Type B pancreatic cell (in vitro differentiated cells): ENCODE measurements around the gene DBT. TPM values are rescaled to one million over a fixed set of nuclear protein-coding genes. Genes with fewer than 3 reads are reported as not detected.

ENCODE experiments used
- DNase-seq: peaks from one replicate; pipeline ENCODE4 v3.0.0; 2021; ENCODE audit warnings: mixed read lengths; ENCODE audit not compliant: unreplicated experiment; ENCODE audit errors: extremely low spot score
- H3K27ac Mint-ChIP-seq: 2 replicates; pipeline ENCODE4 v1.8.0; 2021; ENCODE audit warnings: mild to moderate bottlenecking, mixed read lengths
- H3K27me3 Mint-ChIP-seq: 2 replicates; pipeline ENCODE4 v1.8.0; 2021; ENCODE audit warnings: mixed read lengths
- H3K36me3 Mint-ChIP-seq: 2 replicates; pipeline ENCODE4 v1.8.0; 2021; ENCODE audit warnings: mixed read lengths
- H3K4me1 Mint-ChIP-seq: one replicate; pipeline ENCODE4 v1.8.0; 2021; ENCODE audit warnings: mixed read lengths; ENCODE audit not compliant: unreplicated experiment
- H3K4me3 Mint-ChIP-seq: 2 replicates; pipeline ENCODE4 v1.8.0; 2021; ENCODE audit warnings: mild to moderate bottlenecking, mixed read lengths
- H3K9me3 Mint-ChIP-seq: 2 replicates; pipeline ENCODE4 v1.8.0; 2021; ENCODE audit warnings: mixed read lengths
- CTCF ChIP-seq: fragments of 200-600 bp; sonication (generic); conservative IDR thresholded peaks from 2 replicates; pipeline ENCODE4 v1.5.0; 2021; ENCODE audit warnings: antibody characterized with exemption, mild to moderate bottlenecking
- microRNA-seq: library from miRNA; unstranded; fragments of <30 nt; microRNA quantifications from one replicate; pipeline ENCODE4, GENCODE V29; 2020
- total RNA-seq: library from RNA; stranded (reverse); gene quantifications from 2 replicates; pipeline ENCODE4 v1.2.1, GENCODE V29; 2021; ENCODE audit warnings: low replicate concordance

DBT gene
- total RNA-seq, 1 donor from 2014 or later, result 21.4 TPM

- no peak overlapping the region for H3K4me3 Mint-ChIP-seq
- H3K9me3 Mint-ChIP-seq, result no peaks in the 10 kb centered on the region
- no peaks in the 10 kb centered on the region for H3K27me3 Mint-ChIP-seq
- H3K27ac Mint-ChIP-seq, result no peak overlapping the region
- peaks cover 26% of the 10 kb centered on the region for H3K36me3 Mint-ChIP-seq
- no peak for DNase-seq
- no peaks in the 10 kb centered on the region for H3K4me1 Mint-ChIP-seq
- TF ChIP-seq CTCF, result no peak
Observed at GRCh38 chr1:100146958-100147357, 102.7 kb downstream of the DBT start.

GRCh38 chr1:100145116-100145515, 104.5 kb downstream of the DBT start:
- H3K4me3 Mint-ChIP-seq, result no peak overlapping the region
- H3K4me1 Mint-ChIP-seq, result no peaks in the 10 kb centered on the region
- no peaks in the 10 kb centered on the region for H3K27me3 Mint-ChIP-seq
- H3K9me3 Mint-ChIP-seq, result no peaks in the 10 kb centered on the region
- no peak overlapping the region for H3K27ac Mint-ChIP-seq
- no peak for DNase-seq
- peaks cover 28% of the 10 kb centered on the region for H3K36me3 Mint-ChIP-seq
- TF ChIP-seq CTCF, result no peak

GRCh38 chr1:100142343-100142742, 107.3 kb downstream of the DBT start:
- no peak for TF ChIP-seq CTCF
- Mint-ChIP-seq H3K27me3 (no peaks in the 10 kb centered on the region), H3K27ac (no peak overlapping the region), H3K4me1 (no peaks in the 10 kb centered on the region), H3K9me3 (no peaks in the 10 kb centered on the region), H3K36me3 (peaks cover 32% of the 10 kb centered on the region), H3K4me3 (no peak overlapping the region)
- DNase-seq, result no peak

GRCh38 chr1:100141192-100141591, 108.4 kb downstream of the DBT start:
- Mint-ChIP-seq H3K9me3 (no peaks in the 10 kb centered on the region), H3K4me1 (no peaks in the 10 kb centered on the region), H3K27me3 (no peaks in the 10 kb centered on the region), H3K27ac (no peak overlapping the region), H3K4me3 (no peak overlapping the region), H3K36me3 (peaks cover 32% of the 10 kb centered on the region)
- no peak for DNase-seq
- no peak for TF ChIP-seq CTCF

GRCh38 chr1:100137602-100138001, 112.0 kb downstream of the DBT start:
- TF ChIP-seq CTCF, result no peak
- Mint-ChIP-seq H3K9me3 (no peaks in the 10 kb centered on the region), H3K36me3 (peaks cover 15% of the 10 kb centered on the region), H3K27me3 (no peaks in the 10 kb centered on the region), H3K4me1 (peaks cover 15% of the 10 kb centered on the region), H3K27ac (no peak overlapping the region), H3K4me3 (no peak overlapping the region)
- no peak for DNase-seq

Small RNA genes lying within 50 kb of the gene (microRNA-seq; reads per million reads assigned to microRNA genes)
- not detected for gene MIR553

Other genes with a start within 250 kb of the DBT start
- 4.2 and 9.2 TPM in 2 replicates for gene SASS6, start 116.9 kb downstream of the DBT start, total RNA-seq
- 13.9 and 25.1 TPM in 2 replicates for gene TRMT13, start 116.7 kb downstream of the DBT start, total RNA-seq
- gene LRRC39, start 71.6 kb downstream of the DBT start, total RNA-seq, result 0.40 and 0.63 TPM in 2 replicates
- 35.1 and 40.4 TPM in 2 replicates for gene RTCA, start 16.4 kb upstream of the DBT start, total RNA-seq
- gene CDC14A, start 102.7 kb upstream of the DBT start, total RNA-seq, result 9.7 and 11.4 TPM in 2 replicates